Skin epidermis (tissue), 12 donors: ENCODE measurements around the gene STX18.

ENCODE experiments used
- H3K27ac ChIP-seq, 21 experiments: fragments of 200-600 bp; sonication (generic) in 11 of 21; one replicate each; pipeline ENCODE4 v1.5.0; 2020; ENCODE audit warnings: mild to moderate bottlenecking in 3 of 21, inconsistent platforms in 2 of 21, moderate library complexity in 2 of 21
- H3K4me3 ChIP-seq, 7 experiments: fragments of 200-600 bp; sonication (generic) in 2 of 7; one replicate each; pipeline ENCODE4 v1.5.0; 2020; ENCODE audit warnings: inconsistent platforms in 2 of 7, mild to moderate bottlenecking in 2 of 7, moderate library complexity in 1 of 7

The STX18 gene

DNA sequence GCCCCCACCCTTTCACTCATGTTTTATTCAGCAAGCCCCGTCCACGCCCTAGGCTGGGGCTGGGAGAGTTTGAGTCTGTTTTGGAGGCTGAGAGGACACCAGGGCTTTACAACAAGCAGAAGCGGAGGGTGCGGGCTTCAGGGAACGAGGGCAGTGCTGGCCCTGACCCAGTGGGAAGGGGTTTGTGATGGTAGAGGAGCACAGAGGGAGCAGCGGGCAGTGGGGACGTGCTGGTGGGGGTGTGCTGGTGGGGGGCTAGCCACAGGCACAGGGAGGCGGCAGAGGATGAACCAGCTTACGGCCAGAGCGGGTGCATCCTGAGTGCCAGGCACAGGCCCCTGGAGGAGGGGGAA is 128.5 kb downstream of the STX18 start:
- no peak overlapping the region for H3K4me3 ChIP-seq
- no peak overlapping the region for H3K27ac ChIP-seq

DNA sequence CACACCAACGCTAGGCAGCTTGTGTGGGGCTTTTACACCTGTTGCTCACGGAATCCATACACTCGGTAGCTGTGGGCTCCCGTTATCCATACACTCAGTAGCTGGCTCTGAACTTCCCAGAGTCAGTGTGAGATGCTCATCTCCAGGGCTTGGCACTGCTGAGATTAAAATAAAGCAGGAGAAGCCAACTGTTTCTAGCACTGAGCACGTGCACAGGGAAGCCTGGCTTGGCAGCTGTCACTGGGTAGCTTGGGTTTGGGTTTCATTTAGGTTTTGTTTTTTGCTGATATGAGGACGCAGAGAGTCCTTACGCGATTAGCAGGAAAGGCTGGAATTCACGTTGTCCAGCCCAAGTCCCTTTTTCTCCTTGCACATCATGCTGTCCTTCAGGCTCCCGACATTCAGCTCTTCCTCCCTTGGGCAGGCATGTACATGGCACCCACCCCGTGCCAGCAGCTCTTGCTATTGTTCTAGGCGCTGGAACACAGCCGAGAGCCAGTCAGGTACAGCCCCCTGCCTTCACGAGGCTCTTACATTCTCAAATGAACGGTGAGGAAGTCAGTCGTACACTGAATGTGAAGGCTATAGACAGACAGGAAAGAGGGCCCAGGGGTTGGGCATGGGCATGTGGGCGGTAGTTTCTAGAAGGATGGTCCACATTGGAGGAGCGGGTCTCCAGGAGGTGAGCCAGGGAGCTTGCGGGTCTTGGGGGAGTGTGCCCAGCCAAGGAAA is 129.0 kb downstream of the STX18 start:
- Histone ChIP-seq H3K27ac (no peak overlapping the region), H3K4me3 (no peak overlapping the region)

DNA sequence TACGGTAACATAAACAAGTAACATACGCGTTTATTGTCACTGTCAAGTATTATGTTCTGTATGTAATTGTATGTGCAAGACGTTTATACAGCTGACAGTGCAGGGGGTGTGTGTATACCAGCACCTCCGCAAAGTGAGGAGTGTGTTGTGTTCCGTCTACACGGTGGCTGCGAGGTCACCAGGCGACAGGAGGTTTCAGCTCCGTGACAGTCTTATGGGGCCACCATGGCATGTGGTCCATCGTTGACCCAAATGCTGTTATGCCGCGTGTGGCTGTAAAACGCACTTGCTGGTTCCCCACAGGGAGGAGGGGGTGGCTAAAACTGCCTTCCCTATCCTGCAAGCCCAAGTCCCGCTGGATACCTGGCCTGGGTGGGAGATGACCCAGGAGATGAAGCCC is 129.9 kb downstream of the STX18 start:
- H3K4me3 ChIP-seq, result no peak overlapping the region
- no peak overlapping the region for H3K27ac ChIP-seq

DNA sequence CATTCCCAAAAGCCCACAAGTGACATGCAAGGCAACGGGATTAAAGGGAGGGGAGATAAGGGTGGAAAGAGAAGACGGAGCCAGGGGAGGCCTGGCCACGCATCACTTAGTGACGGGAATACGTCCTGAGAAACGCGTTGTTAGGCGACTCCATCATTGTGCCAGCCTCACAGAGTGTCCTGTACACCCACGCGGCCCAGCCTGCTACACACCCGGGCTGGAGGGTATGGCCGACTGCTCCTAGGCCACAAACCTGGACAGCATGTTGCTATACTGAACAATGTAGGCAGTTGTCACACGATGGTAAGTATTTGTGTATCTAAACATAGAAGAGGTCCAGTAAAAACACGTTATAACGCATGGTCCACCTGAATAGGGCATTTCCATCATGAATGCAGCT is 131.6 kb downstream of the STX18 start:
- no peak overlapping the region for H3K27ac ChIP-seq

DNA sequence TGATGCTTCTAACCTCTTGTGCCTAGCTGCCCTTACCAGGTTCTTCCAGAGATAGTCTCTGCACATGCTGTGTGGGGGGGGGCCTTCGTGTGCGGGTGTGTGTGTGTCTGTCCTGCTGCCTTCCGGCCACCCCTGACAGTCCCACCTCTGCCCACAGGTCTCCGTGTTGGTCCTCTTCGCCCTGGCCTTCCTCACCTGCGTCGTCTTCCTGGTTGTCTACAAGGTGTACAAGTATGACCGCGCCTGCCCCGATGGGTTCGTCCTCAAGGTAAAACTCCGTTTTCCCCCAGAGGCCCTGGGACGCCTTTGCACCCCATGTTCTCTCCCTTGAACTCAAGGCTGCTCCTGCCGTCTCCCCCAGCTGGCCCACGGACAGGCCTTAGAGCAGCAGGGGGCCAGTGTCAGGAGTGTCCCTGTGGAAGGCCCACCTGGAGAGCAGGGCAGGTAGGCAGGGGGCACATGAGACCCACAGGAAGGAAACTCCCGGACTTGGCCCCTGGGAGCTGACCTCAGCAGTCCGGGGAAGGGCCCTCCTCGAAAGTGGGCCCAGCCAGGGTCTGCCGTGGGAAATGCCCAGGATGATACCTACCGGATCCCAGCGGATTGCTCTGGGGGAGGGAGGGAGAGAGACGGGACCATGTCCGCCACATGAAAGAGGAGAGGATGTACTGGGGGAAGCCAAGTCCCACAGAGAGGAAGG is 132.3 kb downstream of the STX18 start:
- H3K27ac ChIP-seq, result no peak overlapping the region

More for the DNA sequence above, 131.6 kb downstream of the STX18 start:
- H3K4me3 ChIP-seq, result no peak overlapping the region

DNA sequence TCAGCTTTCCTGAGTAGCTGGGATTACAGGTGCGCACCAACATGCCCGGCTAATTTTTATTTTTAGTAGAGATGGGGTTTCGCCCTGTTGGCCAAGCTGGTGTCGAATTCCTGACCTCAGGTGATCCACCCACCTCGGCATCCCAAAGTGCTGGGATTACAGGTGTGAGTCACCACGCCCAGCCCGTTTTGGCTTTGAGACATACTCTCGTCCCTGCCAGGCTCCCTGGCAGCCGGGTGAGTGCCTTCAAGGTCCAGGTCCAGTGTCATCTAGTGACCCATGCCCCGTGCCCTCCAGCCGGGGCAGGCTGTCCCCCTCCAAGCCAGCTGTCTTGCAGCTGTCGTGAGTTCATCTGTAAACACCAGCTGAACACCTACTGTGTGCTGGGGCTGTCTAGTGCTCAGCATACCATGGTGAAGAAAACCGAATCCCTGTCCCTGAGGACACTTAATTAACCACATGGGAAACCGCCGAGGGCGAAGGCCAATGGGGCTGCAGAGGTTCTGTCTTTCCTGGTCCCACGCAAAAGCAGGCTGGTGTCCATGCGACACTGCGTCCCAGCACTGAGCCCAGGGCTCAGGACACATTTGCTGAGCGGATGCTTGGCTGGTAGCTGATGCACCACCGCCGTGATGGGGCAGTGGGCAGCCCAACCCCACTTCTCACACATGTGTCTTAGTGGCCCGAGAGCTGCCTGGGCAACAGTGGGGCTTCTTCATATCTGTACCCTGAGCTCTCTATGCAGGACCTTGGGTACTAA is 133.1 kb downstream of the STX18 start:
- H3K27ac ChIP-seq, result no peak overlapping the region
- H3K4me3 ChIP-seq, result no peak overlapping the region

More for the DNA sequence above, 132.3 kb downstream of the STX18 start:
- H3K4me3 ChIP-seq, result no peak overlapping the region

DNA sequence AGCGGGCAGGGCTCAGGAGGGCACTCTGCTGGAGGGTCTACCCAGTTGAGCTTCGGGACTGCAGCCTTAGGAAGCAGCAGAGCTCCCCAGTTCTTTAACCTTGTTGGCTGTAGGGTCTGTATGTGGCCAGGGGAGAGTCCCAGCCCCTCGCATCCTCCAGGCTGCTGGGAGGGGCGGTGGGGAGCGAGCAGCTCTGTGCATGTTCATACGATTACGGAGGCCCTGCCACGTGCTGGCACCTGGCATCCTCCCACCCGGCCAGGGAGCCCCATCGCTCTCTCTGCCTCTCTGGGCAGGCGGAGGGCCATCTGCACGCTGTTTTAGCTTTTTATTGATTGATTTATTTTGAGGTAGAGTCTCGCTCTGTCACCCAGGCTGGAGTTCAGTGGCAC is 133.7 kb downstream of the STX18 start:
- Histone ChIP-seq H3K27ac (no peak overlapping the region), H3K4me3 (no peak overlapping the region)

DNA sequence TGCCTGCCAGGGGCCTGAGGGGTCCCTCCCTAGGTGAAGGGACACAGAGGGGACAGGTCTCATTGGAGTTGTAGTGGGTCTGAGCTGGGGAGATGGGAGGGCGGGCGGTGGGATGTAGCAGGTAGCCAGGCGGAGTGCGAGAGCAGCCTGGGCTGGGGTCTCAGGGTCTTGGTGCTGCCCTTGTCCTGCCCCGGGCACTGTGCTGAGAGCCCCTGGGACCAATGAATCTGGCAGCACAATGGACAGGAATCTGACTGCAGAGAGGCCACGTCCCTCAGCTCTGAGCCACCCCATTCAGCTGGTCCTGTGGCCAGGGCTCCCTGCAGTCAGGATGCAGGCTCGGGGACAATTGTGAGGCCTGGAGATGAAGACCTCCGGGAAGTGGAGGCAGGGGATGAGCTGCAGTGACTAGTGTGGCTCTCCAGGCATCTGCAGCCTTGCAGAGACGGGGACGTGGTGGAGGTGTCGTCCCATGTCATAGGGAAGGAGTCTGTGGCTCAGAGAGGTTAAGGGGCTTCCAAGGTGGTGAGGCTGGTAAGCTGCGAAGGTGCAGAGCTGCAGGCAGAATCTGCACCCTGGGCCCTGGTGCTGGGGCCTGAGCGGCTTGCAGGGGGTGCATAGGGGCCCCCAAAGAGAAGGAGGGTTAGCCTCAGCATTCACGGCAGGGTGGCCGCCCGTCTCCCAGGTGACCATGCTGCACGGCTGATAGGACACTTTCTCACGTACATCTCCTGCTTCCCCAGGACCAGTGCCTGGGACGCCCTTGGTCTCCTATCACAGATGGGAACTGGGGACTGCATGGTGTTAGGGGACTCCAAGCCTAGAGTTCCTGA is 134.3 kb downstream of the STX18 start:
- Histone ChIP-seq H3K27ac (no peak overlapping the region), H3K4me3 (no peak overlapping the region)

DNA sequence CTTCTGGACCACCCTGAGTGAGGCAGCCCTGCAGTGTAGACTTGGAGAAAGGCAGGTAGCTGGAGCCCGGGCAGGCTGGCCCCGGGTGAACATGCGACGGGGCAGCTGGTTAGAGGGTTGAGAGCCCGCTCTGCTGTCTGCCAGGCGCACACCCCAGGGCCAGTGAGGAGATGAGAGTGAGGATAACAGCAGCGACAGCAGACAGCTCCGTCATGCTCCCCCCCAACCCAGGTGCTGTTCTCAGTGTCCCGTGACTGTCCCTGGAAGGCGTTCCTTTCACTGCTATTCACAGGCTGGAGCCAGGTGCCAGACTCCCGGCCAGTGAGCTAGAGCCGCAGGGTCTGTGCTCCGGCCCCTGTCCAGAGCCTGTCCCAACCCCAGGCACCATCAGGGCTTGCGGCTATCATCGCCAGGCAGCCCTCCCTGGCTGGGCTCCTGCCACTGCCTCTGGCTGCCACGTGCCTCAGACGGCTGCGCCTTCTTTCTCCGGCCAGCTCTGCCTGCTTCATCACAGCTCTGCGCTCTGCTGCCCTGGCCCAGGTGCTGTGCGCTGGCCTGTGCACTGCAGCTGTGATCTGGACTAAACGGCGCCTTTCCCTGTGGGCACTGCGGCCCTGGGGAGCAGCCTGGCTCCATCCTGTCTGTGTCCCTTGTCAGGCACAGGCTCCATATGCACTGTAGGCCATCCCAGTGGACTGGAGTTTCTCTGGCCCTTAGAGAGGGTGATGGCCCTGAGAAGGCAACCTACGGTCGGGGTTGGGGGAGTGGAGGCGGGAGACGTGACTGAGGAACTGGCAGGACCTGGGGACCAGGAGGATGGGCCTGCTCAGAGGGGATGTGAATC is 135.2 kb downstream of the STX18 start:
- no peak overlapping the region for H3K27ac ChIP-seq
- H3K4me3 ChIP-seq, result no peak overlapping the region

DNA sequence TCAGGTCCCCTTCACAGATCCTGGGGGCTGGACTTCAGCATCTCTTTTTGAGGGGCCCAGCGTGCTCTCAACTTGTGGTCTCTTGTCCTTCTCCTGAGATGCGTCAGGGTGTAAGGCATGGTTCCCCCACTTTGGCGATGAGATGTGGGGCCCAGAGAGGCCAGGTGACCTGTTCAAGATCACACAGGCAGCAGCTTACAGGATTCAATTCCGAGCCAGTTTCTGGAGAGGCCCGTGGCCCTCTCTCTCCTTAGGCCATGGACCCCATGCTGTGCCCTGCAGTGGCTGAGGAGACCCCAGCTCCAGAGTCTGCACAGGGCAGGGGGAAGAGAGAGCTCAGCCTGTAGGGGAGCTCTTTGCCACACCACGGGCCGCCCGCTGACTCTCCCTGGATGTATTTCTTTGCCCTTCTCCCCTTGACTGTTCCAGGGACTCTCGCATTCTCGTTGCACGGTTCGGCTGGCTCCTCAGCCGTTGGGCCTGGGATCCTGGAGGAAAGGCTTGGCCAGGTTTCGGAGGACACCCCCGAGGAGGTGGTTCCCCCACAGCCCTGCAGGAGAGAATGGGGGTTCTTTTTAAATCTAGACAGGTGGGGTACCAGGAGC is 136.4 kb downstream of the STX18 start:
- H3K27ac ChIP-seq, result no peak overlapping the region

DNA sequence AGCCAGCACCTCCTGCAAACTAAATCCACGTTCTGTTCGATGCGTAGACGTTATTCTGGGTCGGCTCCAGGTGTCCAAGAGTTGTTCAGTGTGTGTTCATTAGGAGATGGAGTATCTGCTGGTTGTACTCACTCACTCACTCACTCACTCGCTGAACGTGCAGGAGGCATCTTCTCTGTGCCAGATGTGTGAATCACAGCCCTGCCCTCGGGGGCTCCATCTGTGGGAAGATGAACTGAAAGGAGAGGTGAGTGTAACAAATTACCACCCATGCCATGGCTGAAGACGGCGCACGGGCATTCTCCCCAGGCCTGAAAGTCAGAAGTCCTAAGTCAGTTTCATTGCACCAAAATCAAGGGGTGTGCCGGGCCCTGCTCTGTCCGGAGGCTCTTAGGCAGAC is 138.9 kb downstream of the STX18 start:
- Histone ChIP-seq H3K27ac (no peak overlapping the region), H3K4me3 (no peak overlapping the region)

More for the DNA sequence above, 136.4 kb downstream of the STX18 start:
- no peak overlapping the region for H3K4me3 ChIP-seq

DNA sequence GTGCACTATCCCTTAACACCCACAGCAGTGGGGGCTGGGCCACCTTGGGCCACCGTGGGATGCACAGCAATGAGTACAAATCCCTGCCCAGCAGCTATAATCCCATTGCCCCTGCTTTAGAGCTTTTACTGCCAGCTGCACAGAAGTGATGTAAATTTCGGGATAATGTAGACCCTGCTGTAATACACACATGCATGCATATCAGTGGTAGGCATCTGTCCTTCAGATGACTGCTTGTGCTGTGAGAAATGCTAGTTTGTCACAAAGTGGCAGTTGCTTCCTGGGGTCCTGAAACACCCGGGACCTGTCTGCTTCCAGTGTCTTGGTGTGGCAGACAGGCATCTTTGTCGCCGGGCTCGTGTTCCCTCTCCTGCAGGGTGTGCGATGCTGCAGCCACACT is 140.8 kb downstream of the STX18 start:
- Histone ChIP-seq H3K27ac (no peak overlapping the region), H3K4me3 (no peak overlapping the region)

DNA sequence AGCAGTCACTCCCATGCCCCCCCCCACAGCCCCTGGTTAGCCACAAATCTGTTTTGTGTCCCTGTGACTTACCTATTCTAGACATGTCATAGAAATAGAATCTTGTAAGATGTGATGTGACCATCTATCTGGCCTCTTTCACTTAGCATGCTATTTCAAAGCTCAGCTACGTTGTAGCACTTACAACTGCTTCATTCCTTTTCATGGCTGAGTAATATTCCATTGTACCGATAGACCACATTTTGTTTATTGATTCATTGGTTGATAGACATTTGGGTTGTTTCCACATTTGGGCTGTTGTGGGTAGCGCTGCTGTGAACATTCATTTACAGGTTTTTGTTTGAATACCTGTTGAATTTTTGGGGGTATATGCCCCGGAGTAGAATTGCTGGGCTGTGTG is 143.4 kb downstream of the STX18 start:
- H3K27ac ChIP-seq, result no peak overlapping the region
- H3K4me3 ChIP-seq, result no peak overlapping the region

DNA sequence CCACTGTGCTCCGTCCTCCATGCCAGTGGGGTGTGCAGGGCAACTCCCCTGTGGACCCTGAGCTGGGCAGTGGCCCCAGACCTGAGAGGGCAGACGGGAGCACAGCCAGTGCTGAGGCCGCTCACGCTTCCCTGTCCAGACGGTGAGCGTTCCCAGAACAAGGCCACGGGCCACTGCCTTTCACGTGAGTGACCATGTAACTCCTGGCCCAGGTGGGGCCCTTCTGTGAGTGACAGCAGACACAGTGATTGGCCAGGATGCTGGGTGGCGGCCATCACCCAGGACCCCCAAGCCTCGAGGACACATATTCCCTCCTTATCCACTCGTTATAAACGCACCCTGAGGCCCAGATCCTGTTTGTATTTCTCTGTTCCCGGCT is 144.4 kb downstream of the STX18 start:
- Histone ChIP-seq H3K27ac (no peak overlapping the region), H3K4me3 (no peak overlapping the region)

DNA sequence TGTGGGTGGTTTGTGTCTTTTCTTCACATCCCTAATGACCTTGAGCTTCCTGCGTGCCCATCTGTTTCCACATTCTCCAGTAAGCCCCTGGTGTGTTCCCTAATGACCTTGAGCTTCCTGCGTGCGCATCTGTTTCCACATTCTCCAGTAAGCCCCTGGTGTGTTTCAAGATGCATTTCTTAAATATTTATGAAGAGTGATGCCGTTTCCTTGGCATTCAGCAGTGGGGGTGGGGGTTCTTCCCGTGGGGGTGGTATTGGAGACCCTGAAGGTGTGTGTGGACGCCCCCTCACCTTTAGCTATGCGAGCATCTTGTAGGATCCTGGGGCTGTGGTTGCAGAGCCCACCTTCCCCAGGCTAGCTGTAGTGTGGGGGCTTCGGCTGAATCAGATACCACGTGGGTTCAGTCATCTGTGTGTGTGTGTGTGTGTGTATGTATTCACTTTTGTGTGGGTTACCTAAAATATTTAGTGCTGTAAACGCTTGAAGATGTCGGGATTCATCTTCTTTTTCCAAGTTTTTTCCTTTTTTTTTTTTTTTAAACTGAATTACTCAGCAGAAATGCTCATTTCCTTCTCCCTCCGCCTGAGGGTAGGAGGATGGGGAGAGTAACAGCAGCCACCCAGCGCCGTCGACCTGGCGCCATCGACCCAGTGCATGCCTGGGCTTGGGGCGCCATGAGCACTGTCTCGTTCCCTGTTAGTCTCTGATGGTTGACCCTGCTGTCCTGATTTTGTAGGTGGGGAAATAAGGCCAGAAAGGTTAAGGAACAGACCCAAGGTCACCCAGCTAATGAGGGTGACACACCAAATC is 145.0 kb downstream of the STX18 start:
- no peak overlapping the region for H3K4me3 ChIP-seq
- H3K27ac ChIP-seq, result no peak overlapping the region

DNA sequence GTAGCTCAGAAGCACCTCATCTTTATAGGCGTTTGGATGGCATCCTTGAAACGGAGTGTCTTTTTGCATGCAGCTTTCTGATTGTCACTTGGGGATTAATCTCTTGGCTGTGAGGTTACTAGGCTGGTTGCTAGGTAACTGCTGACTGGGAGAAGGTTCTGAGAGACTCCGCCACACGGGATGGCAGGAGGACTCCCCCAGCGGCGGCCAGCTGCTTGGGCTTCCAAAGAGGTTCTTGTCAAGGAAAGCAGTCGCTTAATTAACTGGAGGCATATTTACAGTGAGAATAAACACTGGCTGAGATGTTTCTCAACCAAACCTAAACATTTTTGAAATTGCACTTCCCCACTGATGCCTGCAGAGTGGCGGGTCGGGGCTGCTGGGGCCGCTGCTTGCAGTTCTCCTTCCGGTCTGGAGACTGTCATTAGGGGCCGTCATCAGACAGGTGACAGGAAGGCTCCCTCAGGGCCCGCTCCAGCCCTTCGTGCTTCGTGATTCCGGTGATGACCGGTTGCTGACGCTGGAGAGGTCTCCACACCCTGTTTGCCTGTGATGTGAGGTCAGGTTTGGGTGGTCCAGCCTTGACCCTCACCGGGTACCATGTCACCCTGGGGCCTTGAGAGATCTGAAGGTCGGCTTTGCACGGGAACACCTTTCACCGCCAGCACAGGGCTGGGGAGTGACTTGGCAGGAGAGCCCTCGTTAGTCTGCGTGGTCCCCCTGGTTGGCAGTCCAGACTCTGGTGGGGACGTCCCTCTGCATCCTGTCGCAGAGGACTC is 145.8 kb downstream of the STX18 start:
- no peak overlapping the region for H3K27ac ChIP-seq
- H3K4me3 ChIP-seq, result no peak overlapping the region

DNA sequence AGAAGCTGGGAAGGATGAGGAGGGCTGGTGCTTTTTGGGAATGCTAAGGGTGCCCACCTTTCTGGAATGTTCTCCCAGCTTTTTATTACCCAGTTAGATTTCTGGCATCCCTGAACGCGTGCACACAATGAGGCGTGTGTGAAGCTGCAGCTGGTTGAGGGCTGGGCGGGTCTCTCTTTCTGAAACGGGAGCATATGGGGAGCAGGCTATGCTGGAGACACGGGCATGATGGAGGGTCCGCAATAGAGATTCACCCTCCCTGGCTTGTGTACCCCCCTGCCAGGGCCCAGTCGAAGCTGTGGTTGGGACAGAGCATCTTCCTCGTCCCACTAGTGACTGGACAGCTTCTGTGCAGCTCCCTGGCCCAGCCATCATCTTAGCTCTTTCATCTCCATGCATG is 146.5 kb downstream of the STX18 start:
- no peak overlapping the region for H3K4me3 ChIP-seq
- no peak overlapping the region for H3K27ac ChIP-seq
